Left ventricle myocardium inferior (tissue), 1 donor: ENCODE measurements around the gene PRKD3. TPM values are rescaled to one million over a fixed set of nuclear protein-coding genes. Genes with fewer than 3 reads are reported as not detected.
A peak's percentile ranks its signal among the peaks of the same experiment; 100 is the strongest.

Experiments used
- DNase-seq: peaks from one replicate; pipeline ENCODE4 v3.0.0-alpha.2; 2020
- H3K27ac ChIP-seq: fragments of 200-600 bp; replicated peaks from 2 replicates; pipeline ENCODE4 v1.8.0; 2021
- H3K27me3 ChIP-seq: fragments of 200-600 bp; 2 replicates; pipeline ENCODE4 v1.8.0; 2021; ENCODE audit warnings: low read depth
- H3K36me3 ChIP-seq: fragments of 200-600 bp; 2 replicates; pipeline ENCODE4 v1.8.0; 2021
- H3K4me1 ChIP-seq: fragments of 200-600 bp; 2 replicates; pipeline ENCODE4 v1.8.0; 2021
- H3K4me3 ChIP-seq: fragments of 200-600 bp; 2 replicates; pipeline ENCODE4 v1.8.0; 2021; ENCODE audit warnings: mild to moderate bottlenecking, moderate library complexity
- H3K9me3 ChIP-seq: fragments of 200-600 bp; replicated peaks from 2 replicates; pipeline ENCODE4 v1.8.0; 2021
- intact Hi-C: fragments of 100-400 bp; cut with micrococcal nuclease; formaldehyde crosslinking; loops from one replicate; pipeline ENCODE4 v1.11.0; 2022
- total RNA-seq: library from RNA; stranded (reverse); fragmentation: NEBNext Ultra II Directional; extraction: Animal tissue kit (Norgen Biotek cat#: 25700); gene quantifications from one replicate; pipeline ENCODE4 v1.2.1, GENCODE V29; 2021
- TF ChIP-seq, protein P1 (sequence below): fragments of 200-600 bp; IDR thresholded peaks from 2 replicates; pipeline ENCODE4 v1.8.0; 2021; ENCODE audit warnings: antibody characterized with exemption, mild to moderate bottlenecking, borderline replicate concordance
- donor health status: DM: no; HTN: yes; CAD: no; lungs with severe emphysema.

Gene PRKD3
- total RNA-seq, 1 donor from 2014 or later = 14.8 TPM

DNA sequence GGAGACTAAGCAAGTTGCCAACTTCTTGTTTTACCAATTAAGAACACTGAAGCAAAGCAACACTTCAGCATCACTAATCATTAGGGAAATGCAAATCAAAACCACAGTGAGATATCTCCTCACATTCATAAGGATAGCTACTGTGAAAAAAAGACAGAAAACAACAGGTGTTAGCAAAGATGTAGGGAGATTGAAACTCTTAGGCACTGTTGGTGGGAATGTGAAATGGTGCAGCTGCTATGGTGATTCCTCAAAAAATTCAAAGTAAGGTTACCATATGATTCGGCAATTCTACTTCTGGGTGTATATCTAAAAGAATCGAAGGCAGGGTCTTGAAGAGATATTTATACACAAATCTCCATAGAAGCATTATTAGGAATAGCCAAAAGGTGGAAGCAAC lies 8.6 kb upstream of the PRKD3 start:
- no peaks in the 10 kb centered on the region for H3K9me3 ChIP-seq

GRCh38 chr2:37332560-37332959 lies 7.9 kb upstream of the PRKD3 start:
- intact Hi-C loops = no loop called here
- Histone ChIP-seq H3K27me3 (no peaks in the 10 kb centered on the region), H3K4me3 (no peak overlapping the region), H3K36me3 (no peaks in the 10 kb centered on the region), H3K9me3 (no peaks in the 10 kb centered on the region), H3K4me1 (no peaks in the 10 kb centered on the region), H3K27ac (no peak overlapping the region)
- no peak for DNase-seq
- TF ChIP-seq, protein P1, sequence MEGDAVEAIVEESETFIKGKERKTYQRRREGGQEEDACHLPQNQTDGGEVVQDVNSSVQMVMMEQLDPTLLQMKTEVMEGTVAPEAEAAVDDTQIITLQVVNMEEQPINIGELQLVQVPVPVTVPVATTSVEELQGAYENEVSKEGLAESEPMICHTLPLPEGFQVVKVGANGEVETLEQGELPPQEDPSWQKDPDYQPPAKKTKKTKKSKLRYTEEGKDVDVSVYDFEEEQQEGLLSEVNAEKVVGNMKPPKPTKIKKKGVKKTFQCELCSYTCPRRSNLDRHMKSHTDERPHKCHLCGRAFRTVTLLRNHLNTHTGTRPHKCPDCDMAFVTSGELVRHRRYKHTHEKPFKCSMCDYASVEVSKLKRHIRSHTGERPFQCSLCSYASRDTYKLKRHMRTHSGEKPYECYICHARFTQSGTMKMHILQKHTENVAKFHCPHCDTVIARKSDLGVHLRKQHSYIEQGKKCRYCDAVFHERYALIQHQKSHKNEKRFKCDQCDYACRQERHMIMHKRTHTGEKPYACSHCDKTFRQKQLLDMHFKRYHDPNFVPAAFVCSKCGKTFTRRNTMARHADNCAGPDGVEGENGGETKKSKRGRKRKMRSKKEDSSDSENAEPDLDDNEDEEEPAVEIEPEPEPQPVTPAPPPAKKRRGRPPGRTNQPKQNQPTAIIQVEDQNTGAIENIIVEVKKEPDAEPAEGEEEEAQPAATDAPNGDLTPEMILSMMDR = no peak

More for the DNA sequence above, 8.6 kb upstream of the PRKD3 start:
- no peaks in the 10 kb centered on the region for H3K27me3 ChIP-seq
- H3K27ac ChIP-seq = no peak overlapping the region
- intact Hi-C loops = no loop called here
- TF ChIP-seq, protein P1 = no peak
- no peaks in the 10 kb centered on the region for H3K36me3 ChIP-seq
- no peak overlapping the region for H3K4me3 ChIP-seq
- no peaks in the 10 kb centered on the region for H3K4me1 ChIP-seq
- DNase-seq = no peak

GRCh38 chr2:37330681-37331080 lies 6.0 kb upstream of the PRKD3 start:
- H3K36me3 ChIP-seq = no peaks in the 10 kb centered on the region
- H3K9me3 ChIP-seq = no peaks in the 10 kb centered on the region
- TF ChIP-seq, protein P1 = no peak
- no peak overlapping the region for H3K27ac ChIP-seq
- H3K4me1 ChIP-seq = peaks cover 4% of the 10 kb centered on the region
- intact Hi-C loops = no loop called here
- no peak overlapping the region for H3K4me3 ChIP-seq
- no peak for DNase-seq
- no peaks in the 10 kb centered on the region for H3K27me3 ChIP-seq

GRCh38 chr2:37326866-37327634 lies 2.4 kb upstream of the PRKD3 start:
- no peak for DNase-seq
- Histone ChIP-seq H3K4me3 (peak overlapping the region; percentile 89), H3K9me3 (no peaks in the 10 kb centered on the region), H3K27ac (peak overlapping the region; percentile 93), H3K4me1 (peaks cover 35% of the 10 kb centered on the region), H3K36me3 (no peaks in the 10 kb centered on the region), H3K27me3 (no peaks in the 10 kb centered on the region)
- intact Hi-C loops = no loop called here
- TF ChIP-seq, protein P1 = no peak

DNA sequence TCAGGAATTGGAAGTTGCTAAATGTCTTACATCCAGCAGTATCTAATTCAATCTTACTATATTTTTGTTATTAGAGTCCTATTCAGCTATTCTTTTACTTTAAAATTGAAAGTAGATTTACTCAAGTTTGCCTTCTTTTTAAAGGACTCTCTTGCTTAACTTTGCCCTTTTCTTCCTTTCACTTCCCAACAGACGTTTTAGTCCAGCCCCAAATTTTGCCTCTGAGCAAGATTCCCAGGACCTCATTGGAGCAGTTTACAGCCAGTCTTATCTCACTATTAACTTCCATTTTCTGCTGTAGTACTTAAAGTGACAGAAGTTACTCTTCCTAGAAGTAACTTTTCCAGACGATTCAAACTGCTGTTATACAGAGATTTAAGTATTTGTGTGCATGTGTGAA lies 1.7 kb upstream of the PRKD3 start:
- TF ChIP-seq, protein P1 = no peak
- no peaks in the 10 kb centered on the region for H3K9me3 ChIP-seq
- no peak for DNase-seq
- H3K27ac ChIP-seq = peak overlapping the region; percentile 93
- intact Hi-C loops = no loop called here
- H3K4me3 ChIP-seq = peak overlapping the region; percentile 89
- H3K36me3 ChIP-seq = no peaks in the 10 kb centered on the region
- no peaks in the 10 kb centered on the region for H3K27me3 ChIP-seq
- peaks cover 43% of the 10 kb centered on the region for H3K4me1 ChIP-seq
